PC-3 (cell line): Measurements from ENCODE around the gene BPI. TPM values are rescaled to one million over a fixed set of nuclear protein-coding genes. Genes with fewer than 3 reads are reported as not detected.
"Not testable (repeated sequence)": the region's sequence is repeated elsewhere in the genome, so short reads cannot be mapped to it uniquely, and the experiment has no call there.

Experiments
- ATAC-seq: fragments of 200-7000 bp; cut with Tn5 transposase; 2 replicates; pipeline ENCODE4 v1.9.1; 2020; ENCODE audit warnings: mild to moderate bottlenecking, moderate library complexity
- BruUV-seq: library from RNA; stranded (reverse); fragments of 400-500 nt; replicated peaks from 2 replicates; lab custom pipeline; 2021; lab: Mats Ljungman, UMichigan
- CTCF ChIA-PET: fragments of 300-600 bp; sonication (Branson Sonifier 250); formaldehyde crosslinking; loops from one replicate; lab custom pipeline; 2022; ENCODE audit warnings: antibody characterized with exemption; lab: Charles Lee
- POLR2A ChIA-PET: fragments of 300-600 bp; sonication (Branson Sonifier 250); formaldehyde crosslinking; loops from one replicate; lab custom pipeline; 2022; ENCODE audit warnings: antibody characterized with exemption; ENCODE audit not compliant: unreplicated experiment; lab: Charles Lee
- DNase-seq: peaks from one replicate; pipeline ENCODE4 v3.0.0-alpha.2; 2015
- H2AFZ ChIP-seq: fragments of 300-600 bp; sonication (generic); 2 replicates; pipeline ENCODE4 v1.6.0; 2016; ENCODE audit warnings: antibody characterized with exemption, low read length
- H3F3A ChIP-seq: fragments of 300-600 bp; sonication (generic); one replicate; pipeline ENCODE4 v1.6.0; 2017; ENCODE audit warnings: antibody characterized with exemption, low read length, control low read depth, mild to moderate bottlenecking; ENCODE audit not compliant: unreplicated experiment
- H3K27ac ChIP-seq: fragments of 300-600 bp; sonication (generic); 2 replicates; pipeline ENCODE4 v1.5.1; 2016; ENCODE audit warnings: mild to moderate bottlenecking, low read length
- H3K27me3 ChIP-seq: fragments of 300-600 bp; sonication (generic); 2 replicates; pipeline ENCODE4 v1.6.1; 2016; ENCODE audit warnings: low read length, mixed read lengths
- H3K36me3 ChIP-seq: fragments of 300-600 bp; sonication (generic); 2 replicates; pipeline ENCODE4 v1.6.1; 2016; ENCODE audit warnings: low read depth, mixed run types, low read length, mixed read lengths
- H3K4me1 ChIP-seq: fragments of 300-600 bp; sonication (generic); 2 replicates; pipeline ENCODE4 v1.5.1; 2016; ENCODE audit warnings: low read length; ENCODE audit not compliant: insufficient read depth
- H3K4me2 ChIP-seq: fragments of 300-600 bp; sonication (generic); 2 replicates; pipeline ENCODE4 v1.6.0; 2016; ENCODE audit warnings: low read length
- H3K4me3 ChIP-seq: fragments of 300-600 bp; sonication (generic); 2 replicates; pipeline ENCODE4 v1.5.1; 2016; ENCODE audit warnings: mild to moderate bottlenecking, low read length, mixed read lengths
- H3K79me2 ChIP-seq: fragments of 300-600 bp; sonication (generic); 2 replicates; pipeline ENCODE4 v1.6.1; 2017; ENCODE audit warnings: low read length, mixed read lengths
- H3K9ac ChIP-seq: fragments of 300-600 bp; sonication (generic); 2 replicates; pipeline ENCODE4 v1.6.0; 2016; ENCODE audit warnings: mild to moderate bottlenecking, low read length
- H3K9me2 ChIP-seq: fragments of 300-600 bp; sonication (generic); replicated peaks from 2 replicates; pipeline ENCODE4 v1.6.1; 2016; ENCODE audit warnings: mixed run types, low read length, mixed read lengths
- H3K9me3 ChIP-seq: fragments of 300-600 bp; sonication (generic); 2 replicates; pipeline ENCODE4 v1.6.1; 2016; ENCODE audit warnings: low read length, mixed read lengths
- H4K20me1 ChIP-seq: fragments of 300-600 bp; sonication (generic); 2 replicates; pipeline ENCODE4 v1.6.1; 2016; ENCODE audit warnings: low read length, mixed read lengths
- EZH2 ChIP-seq: fragments of 300-600 bp; sonication (generic); IDR thresholded peaks from one replicate; pipeline ENCODE4 v1.6.1; 2017; ENCODE audit warnings: antibody characterized with exemption, mild to moderate bottlenecking, low read length; ENCODE audit not compliant: unreplicated experiment
- EZH2phosphoT487 ChIP-seq: fragments of 300-600 bp; sonication (generic); IDR thresholded peaks from 2 replicates; pipeline ENCODE4 v1.6.1; 2018; ENCODE audit warnings: mild to moderate bottlenecking, antibody characterized with exemption, low read length, borderline replicate concordance
- intact Hi-C: fragments of 100-400 bp; cut with micrococcal nuclease; formaldehyde crosslinking; loops from 2 replicates; pipeline ENCODE4 v1.9.0; 2023
- total RNA-seq: library from RNA; depleted of rRNA; stranded (reverse); fragments of >200 nt; gene quantifications from 2 replicates; pipeline ENCODE4 v1.2.3, GENCODE V29; 2014
- TF ChIP-seq, protein P1 (sequence below): fragments of 300-600 bp; sonication (generic); conservative IDR thresholded peaks from 2 replicates; pipeline ENCODE4 v1.5.1; 2017; ENCODE audit warnings: antibody characterized with exemption, low read depth, mild to moderate bottlenecking, low read length

BPI gene
- total RNA-seq, 1 experiment from 2014 or later: not detected

DNA sequence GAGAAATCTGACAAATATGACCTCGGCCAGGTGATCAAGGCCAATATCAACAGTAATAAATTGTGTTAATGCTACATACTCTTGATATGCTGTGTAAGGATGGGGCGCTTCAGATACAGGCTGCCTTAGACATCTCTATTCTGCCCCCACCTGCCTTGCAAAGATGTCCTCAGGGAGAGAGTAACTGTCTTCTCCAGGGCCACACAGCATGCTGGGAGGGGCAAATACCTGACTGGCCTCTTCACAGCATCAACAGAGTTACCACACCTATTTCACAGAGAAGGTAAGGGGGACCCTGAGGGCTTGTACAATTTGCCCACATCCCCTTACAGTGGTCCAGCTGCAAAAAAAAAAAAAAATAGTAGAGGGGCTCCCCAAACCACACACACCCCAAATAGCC, 26.3 kb upstream of the BPI start:
- Histone ChIP-seq H3K4me1 (peaks cover 28% of the 10 kb centered on the region), H3K9me2 (no peaks in the 10 kb centered on the region), H4K20me1 (no peaks in the 10 kb centered on the region), H3K27me3 (no peaks in the 10 kb centered on the region), H3K4me3 (no peak overlapping the region), H2AFZ (no peak overlapping the region), H3F3A (no peaks in the 10 kb centered on the region), H3K9me3 (no peaks in the 10 kb centered on the region), H3K9ac (no peak overlapping the region), H3K27ac (no peak overlapping the region), H3K79me2 (no peaks in the 10 kb centered on the region), H3K4me2 (no peak overlapping the region), H3K36me3 (no peaks in the 10 kb centered on the region)
- ChIA-PET POLR2A (no interaction called here), CTCF (no interaction called here)
- DNase-seq: no peak
- TF ChIP-seq, protein P1, sequence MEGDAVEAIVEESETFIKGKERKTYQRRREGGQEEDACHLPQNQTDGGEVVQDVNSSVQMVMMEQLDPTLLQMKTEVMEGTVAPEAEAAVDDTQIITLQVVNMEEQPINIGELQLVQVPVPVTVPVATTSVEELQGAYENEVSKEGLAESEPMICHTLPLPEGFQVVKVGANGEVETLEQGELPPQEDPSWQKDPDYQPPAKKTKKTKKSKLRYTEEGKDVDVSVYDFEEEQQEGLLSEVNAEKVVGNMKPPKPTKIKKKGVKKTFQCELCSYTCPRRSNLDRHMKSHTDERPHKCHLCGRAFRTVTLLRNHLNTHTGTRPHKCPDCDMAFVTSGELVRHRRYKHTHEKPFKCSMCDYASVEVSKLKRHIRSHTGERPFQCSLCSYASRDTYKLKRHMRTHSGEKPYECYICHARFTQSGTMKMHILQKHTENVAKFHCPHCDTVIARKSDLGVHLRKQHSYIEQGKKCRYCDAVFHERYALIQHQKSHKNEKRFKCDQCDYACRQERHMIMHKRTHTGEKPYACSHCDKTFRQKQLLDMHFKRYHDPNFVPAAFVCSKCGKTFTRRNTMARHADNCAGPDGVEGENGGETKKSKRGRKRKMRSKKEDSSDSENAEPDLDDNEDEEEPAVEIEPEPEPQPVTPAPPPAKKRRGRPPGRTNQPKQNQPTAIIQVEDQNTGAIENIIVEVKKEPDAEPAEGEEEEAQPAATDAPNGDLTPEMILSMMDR: no peak
- TF ChIP-seq EZH2 (no peak), EZH2phosphoT487 (no peak)
- intact Hi-C loops: no loop called here
- ATAC-seq: no peak
- BruUV-seq: no TSS peak

DNA sequence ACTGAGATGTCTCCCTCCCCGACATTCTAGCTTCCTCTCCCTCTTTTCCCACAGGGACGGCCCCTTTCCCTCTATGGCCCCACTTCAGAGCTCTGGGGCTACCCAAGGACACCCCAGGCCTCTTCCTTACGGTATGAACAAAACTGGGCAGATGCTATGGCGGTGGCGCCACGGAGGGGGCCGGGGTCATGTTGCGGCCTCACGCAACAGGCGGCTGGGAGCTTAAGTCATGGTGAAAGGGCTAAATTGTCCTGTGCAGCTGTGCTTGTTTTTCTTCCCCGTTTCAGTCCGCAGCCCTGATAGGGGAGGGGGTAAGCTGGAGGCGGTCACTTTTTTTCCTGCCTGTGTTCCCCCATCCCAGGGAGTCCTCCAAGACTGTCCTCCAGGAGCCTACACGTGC, 25.8 kb upstream of the BPI start:
- DNase-seq (no peak), ATAC-seq (no peak)
- Histone ChIP-seq H3K9ac (no peak overlapping the region), H3K79me2 (no peaks in the 10 kb centered on the region), H3F3A (no peaks in the 10 kb centered on the region), H3K4me3 (no peak overlapping the region), H3K9me3 (no peaks in the 10 kb centered on the region), H3K36me3 (no peaks in the 10 kb centered on the region), H3K4me2 (no peak overlapping the region), H3K4me1 (peaks cover 24% of the 10 kb centered on the region), H3K9me2 (no peaks in the 10 kb centered on the region), H4K20me1 (no peaks in the 10 kb centered on the region), H2AFZ (no peak overlapping the region), H3K27me3 (no peaks in the 10 kb centered on the region), H3K27ac (no peak overlapping the region)
- TF ChIP-seq, protein P1: no peak
- TF ChIP-seq EZH2 (no peak), EZH2phosphoT487 (no peak)
- CTCF ChIA-PET: no interaction called here
- intact Hi-C loops: no loop called here
- POLR2A ChIA-PET: no interaction called here
- no TSS peak for BruUV-seq

DNA sequence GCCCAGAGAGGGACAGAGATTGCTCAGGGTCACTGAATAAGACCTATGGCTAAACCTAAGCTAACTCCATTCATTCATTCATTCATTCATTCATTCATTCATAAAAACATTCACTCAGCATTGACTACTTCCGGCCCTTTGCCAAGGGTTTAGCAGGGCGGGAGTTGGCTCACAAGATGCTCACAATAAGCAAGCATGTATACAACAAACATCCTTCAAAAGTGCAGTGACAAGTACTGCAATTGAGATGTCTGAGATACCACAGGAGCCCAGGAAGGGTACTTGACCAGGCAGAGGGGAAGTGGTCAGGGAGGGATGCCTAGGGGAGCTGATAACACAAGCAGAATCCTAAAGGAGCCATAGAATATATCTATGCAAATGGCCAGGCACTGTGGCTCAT, 25.2 kb upstream of the BPI start:
- TF ChIP-seq EZH2phosphoT487 (no peak), EZH2 (no peak)
- TF ChIP-seq, protein P1: no peak
- no peak for DNase-seq
- no TSS peak for BruUV-seq
- Histone ChIP-seq H3K4me3 (no peak overlapping the region), H3K9me2 (no peaks in the 10 kb centered on the region), H3K4me1 (peaks cover 20% of the 10 kb centered on the region), H3K4me2 (no peak overlapping the region), H3K9me3 (no peaks in the 10 kb centered on the region), H3K27ac (no peak overlapping the region), H4K20me1 (no peaks in the 10 kb centered on the region), H3F3A (no peaks in the 10 kb centered on the region), H3K79me2 (no peaks in the 10 kb centered on the region), H2AFZ (no peak overlapping the region), H3K27me3 (no peaks in the 10 kb centered on the region), H3K36me3 (no peaks in the 10 kb centered on the region), H3K9ac (no peak overlapping the region)
- CTCF ChIA-PET: no interaction called here
- POLR2A ChIA-PET: no interaction called here
- intact Hi-C loops: no loop called here
- no peak for ATAC-seq

DNA sequence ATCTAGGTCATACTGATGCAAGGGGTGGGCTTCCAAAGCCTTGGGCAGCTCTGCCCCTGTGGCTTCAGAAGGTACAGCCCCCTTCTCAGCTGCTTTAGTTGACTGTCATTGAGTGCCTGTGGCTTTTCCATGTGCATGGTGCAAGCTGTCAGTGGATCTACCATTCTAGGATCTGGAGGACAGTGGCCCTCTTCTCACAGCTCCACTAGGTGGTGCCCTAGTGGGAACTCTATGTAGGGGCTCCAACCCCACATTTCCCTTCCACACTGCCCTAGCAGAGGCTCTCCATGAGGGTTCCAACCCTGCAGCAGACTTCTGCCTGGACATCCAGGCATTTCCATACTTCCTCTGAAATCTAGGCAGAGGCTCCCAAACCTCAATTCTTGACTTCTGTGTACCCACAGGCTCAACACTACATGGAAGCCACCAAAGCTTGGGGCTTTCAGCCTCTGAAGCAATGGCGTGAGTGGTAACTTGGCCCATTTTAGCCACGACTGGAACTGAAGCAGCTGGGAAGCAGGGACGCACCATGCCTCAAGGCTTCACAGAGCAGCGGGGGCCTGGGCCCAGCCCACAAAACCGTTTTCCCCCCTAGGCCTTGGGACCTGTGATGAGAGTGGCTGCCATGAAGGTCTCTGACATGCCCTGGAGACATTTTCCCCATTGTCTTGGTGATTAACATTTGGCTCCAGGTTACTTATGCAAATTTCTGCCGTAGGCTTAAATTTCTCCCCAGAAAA, 22.6 kb upstream of the BPI start:
- H3K79me2 ChIP-seq, H3K4me3 ChIP-seq, POLR2A ChIA-PET, CTCF ChIA-PET, H3K4me1 ChIP-seq, H3K9me3 ChIP-seq, H2AFZ ChIP-seq, DNase-seq, H4K20me1 ChIP-seq, H3K9ac ChIP-seq, H3K27ac ChIP-seq, ATAC-seq, intact Hi-C loops, H3K36me3 ChIP-seq, H3F3A ChIP-seq, H3K4me2 ChIP-seq, H3K9me2 ChIP-seq, BruUV-seq, H3K27me3 ChIP-seq: not testable (repeated sequence)
